Ovary (tissue), 9 donors: Measurements from ENCODE around the gene SEC62. TPM values are rescaled to one million over a fixed set of nuclear protein-coding genes. Genes with fewer than 3 reads are reported as not detected.

Experiments used
- DNase-seq, 5 donors: peaks; one replicate each; pipeline ENCODE4 v3.0.0-alpha.2; 2019 to 2020
- H3K27ac ChIP-seq, 2 donors: fragments of 200-600 bp; one replicate each; pipeline versions ENCODE4 v1.5.1 to v1.8.0; 2019 to 2022
- H3K27me3 ChIP-seq: fragments of 200-600 bp; one replicate; pipeline ENCODE4 v1.8.0; 2022
- H3K36me3 ChIP-seq: fragments of 200-600 bp; sonication (generic); one replicate; pipeline ENCODE4 v1.5.1; 2019
- H3K4me1 ChIP-seq: one replicate; pipeline ENCODE4 v1.8.1; 2013; ENCODE audit warnings: mild to moderate bottlenecking, moderate library complexity; ENCODE audit not compliant: insufficient read depth
- H3K4me3 ChIP-seq: fragments of 200-600 bp; sonication (generic); one replicate; pipeline ENCODE4 v1.5.1; 2017
- H3K9me3 ChIP-seq, 2 donors: fragments of 200-600 bp in 1 of 2; sonication (generic) in 1 of 2; one replicate each; pipeline versions ENCODE4 v1.5.1 to v1.8.1; 2013 to 2019; ENCODE audit warnings: mild to moderate bottlenecking in 1 of 2, moderate library complexity in 1 of 2
- CTCF ChIP-seq, 3 donors: fragments of 450-650 bp in 2 of 3; fragments of 200-600 bp in 1 of 3; IDR thresholded peaks; one replicate each; pipeline versions ENCODE4 v1.5.1 to v1.8.0; 2016 to 2022; ENCODE audit warnings: antibody characterized with exemption in 3 of 3, mild to moderate bottlenecking in 1 of 3
- EP300 ChIP-seq: sonication (generic); formaldehyde crosslinking; IDR thresholded peaks from one replicate; pipeline ENCODE4 v1.6.1; 2017; ENCODE audit warnings: antibody characterized with exemption
- POLR2A ChIP-seq: fragments of 450-650 bp; IDR thresholded peaks from one replicate; pipeline ENCODE4 v1.6.1; 2017; ENCODE audit warnings: antibody characterized with exemption, mild to moderate bottlenecking, moderate library complexity
- WGBS, 3 donors: extraction: QIAGEN DNeasy Blood & Tissue Kit in 1 of 3; methylation state at CpG; one replicate each; pipeline versions ENCODE4 v1.1.5 to v1.1.7; 2013 to 2017; 5-methylcytosine and 5-hydroxymethylcytosine counted together
- intact Hi-C, 4 donors: fragments of 100-400 bp; cut with DNase I; formaldehyde crosslinking; loops; one replicate each; pipeline versions ENCODE4 v1.11.0 to v1.15.1; 2022 to 2023
- polyA plus RNA-seq, 2 donors: library from polyadenylated mRNA; stranded (reverse); fragments of 200-250 nt in 1 of 2; fragments of 350-450 nt in 1 of 2; fragmentation: Illumina TruSeq in 1 of 2; extraction: RNeasy Lipid Tissue Mini Kit (QIAGEN cat#74804) in 1 of 2; gene quantifications; one replicate each; pipeline ENCODE4 v1.2.3, GENCODE V29; 2013 to 2014
- total RNA-seq, 7 donors: library from RNA; depleted of rRNA in 2 of 7; stranded (reverse); fragments of >200 nt in 2 of 7; fragmentation: NEBNext Ultra II Directional in 3 of 7; extraction: Animal tissue kit (Norgen Biotek cat#: 25700) in 3 of 7; gene quantifications; one replicate each; pipeline versions ENCODE4 v1.1.0 to v1.2.4, GENCODE V29; 2016 to 2023
- donor health status: DM: no; HTN: no; CAD: no; lungs with moderate emphysema.
- donor health status: DM: no; HTN: no; CAD: no.
- donor health status: Bipolar disorder and iron deficiency.
- donor health status: DM: yes; HTN: yes; CAD: no.
- donor health status: DM: no; HTN: no; CAD: no.
- donor health status: DM: yes; HTN: yes; CAD: no.

The SEC62 gene
- total and polyA plus RNA-seq, 9 donors = 34.0 to 178 (median 129) TPM

- H3K27me3 ChIP-seq = no peaks in the 10 kb centered on the region
- no peak for TF ChIP-seq CTCF (IDR thresholded peaks at IDR 0.05)
- no peak overlapping the region for H3K27ac ChIP-seq
- WGBS, 3 donors = 57 to 59% (median 58%) methylated on average over 6 of the region's 6 CpGs
- intact Hi-C loops = no loop called here
- no peak for DNase-seq
- H3K4me3 ChIP-seq = no peak overlapping the region
- no peaks in the 10 kb centered on the region for H3K4me1 ChIP-seq
- H3K36me3 ChIP-seq = no peaks in the 10 kb centered on the region
- peaks cover 0 to 2% of the 10 kb centered on the region in 2 donors for H3K9me3 ChIP-seq
Measured at GRCh38 chr3:169940470-169941181, 26.0 kb upstream of the SEC62 start.

- DNase-seq = no peak
- H3K4me3 ChIP-seq = no peak overlapping the region
- 60 to 63% (median 62%) methylated on average over 7 of the region's 7 CpGs for WGBS, 3 donors
Measured at GRCh38 chr3:169945313-169945712, 21.3 kb upstream of the SEC62 start.

GRCh38 chr3:169946336-169946735, 20.3 kb upstream of the SEC62 start:
- 94 to 98% (median 95%) methylated on average over 3 of the region's 3 CpGs for WGBS, 3 donors
- H3K27me3 ChIP-seq = no peaks in the 10 kb centered on the region
- H3K36me3 ChIP-seq = no peaks in the 10 kb centered on the region
- TF ChIP-seq POLR2A (no peak), CTCF (IDR thresholded peaks at IDR 0.05) (no peak), EP300 (no peak)
- H3K27ac ChIP-seq = no peak overlapping the region
- no peak for DNase-seq
- intact Hi-C loops = no loop called here
- H3K9me3 ChIP-seq = peaks cover 0 to 2% of the 10 kb centered on the region in 2 donors
- no peaks in the 10 kb centered on the region for H3K4me1 ChIP-seq
- no peak overlapping the region for H3K4me3 ChIP-seq

More at GRCh38 chr3:169945313-169945712, 21.3 kb upstream of the SEC62 start:
- H3K9me3 ChIP-seq = peaks cover 0 to 2% of the 10 kb centered on the region in 2 donors
- H3K27ac ChIP-seq = no peak overlapping the region
- H3K4me1 ChIP-seq = no peaks in the 10 kb centered on the region
- intact Hi-C loops = no loop called here
- TF ChIP-seq POLR2A (no peak), EP300 (no peak)
- no peaks in the 10 kb centered on the region for H3K27me3 ChIP-seq
- H3K36me3 ChIP-seq = no peaks in the 10 kb centered on the region

GRCh38 chr3:169948559-169949448, 17.8 kb upstream of the SEC62 start:
- Histone ChIP-seq H3K9me3 (no peaks in the 10 kb centered on the region), H3K4me1 (no peaks in the 10 kb centered on the region), H3K27ac (no peak overlapping the region), H3K36me3 (no peaks in the 10 kb centered on the region), H3K27me3 (no peaks in the 10 kb centered on the region), H3K4me3 (no peak overlapping the region)
- DNase-seq = no peak
- 40 to 56% (median 49%) methylated on average over 2 of the region's 2 CpGs for WGBS, 3 donors
- intact Hi-C loops = no loop called here
- TF ChIP-seq EP300 (no peak), CTCF (IDR thresholded peaks at IDR 0.05) (no peak), POLR2A (no peak)
